GM19463 (cell line): ENCODE results near the gene WDR7.
A peak's percentile ranks its signal among the peaks of the same experiment; 100 is the strongest.

Experiments used
- ATAC-seq: cut with Tn5 transposase; IDR thresholded peaks from one replicate; pipeline ENCODE4 v1.9.1; 2021; ENCODE audit warnings: mild to moderate bottlenecking, moderate library complexity; ENCODE audit not compliant: unreplicated experiment

WDR7 gene

GRCh38 chr18:57025540-57025939 lies 374.4 kb downstream of the WDR7 start:
- ATAC-seq = no peak

- ATAC-seq = no peak
Measured at GRCh38 chr18:57026316-57026715, 375.2 kb downstream of the WDR7 start.

GRCh38 chr18:57027190-57027708 lies 376.1 kb downstream of the WDR7 start:
- no peak for ATAC-seq

- no peak for ATAC-seq
Measured at GRCh38 chr18:57029761-57030160, 378.6 kb downstream of the WDR7 start.

- ATAC-seq = no peak
Measured at GRCh38 chr18:57030417-57030816, 379.3 kb downstream of the WDR7 start.

- ATAC-seq = no peak
Measured at GRCh38 chr18:57035590-57035989, 384.4 kb downstream of the WDR7 start.

GRCh38 chr18:57038395-57038794 lies 387.2 kb downstream of the WDR7 start:
- ATAC-seq = no peak

- ATAC-seq = no peak
Measured at GRCh38 chr18:57040175-57040574, 389.0 kb downstream of the WDR7 start.

GRCh38 chr18:57043241-57043640 lies 392.1 kb downstream of the WDR7 start:
- no peak for ATAC-seq

- ATAC-seq = no peak
Measured at GRCh38 chr18:57048351-57048750, 397.2 kb downstream of the WDR7 start.

GRCh38 chr18:57048859-57049258 lies 397.7 kb downstream of the WDR7 start:
- no peak for ATAC-seq

- ATAC-seq = no peak
Measured at GRCh38 chr18:57050310-57050949, 399.3 kb downstream of the WDR7 start.

GRCh38 chr18:57051021-57051656 lies 400.0 kb downstream of the WDR7 start:
- ATAC-seq = no peak

- ATAC-seq = peak; percentile 79
Measured at GRCh38 chr18:57051657-57052044, 400.5 kb downstream of the WDR7 start.

- peak; percentile 31 for ATAC-seq
Measured at GRCh38 chr18:57052173-57052572, 401.0 kb downstream of the WDR7 start.

- ATAC-seq = no peak
Measured at GRCh38 chr18:57052759-57053158, 401.6 kb downstream of the WDR7 start.

GRCh38 chr18:57054891-57055290 lies 403.7 kb downstream of the WDR7 start:
- ATAC-seq = no peak

GRCh38 chr18:57057890-57058289 lies 406.7 kb downstream of the WDR7 start:
- peak; percentile 92 for ATAC-seq

- no peak for ATAC-seq
Measured at GRCh38 chr18:57058734-57059133, 407.6 kb downstream of the WDR7 start.

- ATAC-seq = no peak
Measured at GRCh38 chr18:57059366-57059765, 408.2 kb downstream of the WDR7 start.

- no peak for ATAC-seq
Measured at GRCh38 chr18:57060814-57061213, 409.7 kb downstream of the WDR7 start.

- no peak for ATAC-seq
Measured at GRCh38 chr18:57062178-57062577, 411.0 kb downstream of the WDR7 start.

GRCh38 chr18:57062844-57063243 lies 411.7 kb downstream of the WDR7 start:
- no peak for ATAC-seq
